Effector CD4-positive, alpha-beta T cell (primary cell): ENCODE data around the gene TMEM108. TPM values are rescaled to one million over a fixed set of nuclear protein-coding genes. Genes with fewer than 3 reads are reported as not detected.
"Not testable (repeated sequence)": the region's sequence is repeated elsewhere in the genome, so short reads cannot be mapped to it uniquely, and the experiment has no call there.

ENCODE experiments used
- DNase-seq: peaks from one replicate; pipeline ENCODE4 v3.0.0-alpha.2; 2020
- total RNA-seq: gene quantifications from one replicate; lab custom pipeline; 2026; lab: John Stamatoyannopoulos, UW

TMEM108 gene
- total RNA-seq = not detected

- DNase-seq = no peak
Measured at GRCh38 chr3:133038089-133038730, at the start of gene TMEM108. TSS of gene TMEM108 (plus strand) at chr3:133038391.

GRCh38 chr3:132995971-132996370 lies 42.2 kb upstream of the TMEM108 start:
- DNase-seq = no peak

- DNase-seq = no peak
Measured at GRCh38 chr3:132997404-132998185, 40.6 kb upstream of the TMEM108 start.

GRCh38 chr3:133005032-133005431 lies 33.2 kb upstream of the TMEM108 start:
- not testable (repeated sequence) for DNase-seq

- no peak for DNase-seq
Measured at GRCh38 chr3:133007601-133008000, 30.6 kb upstream of the TMEM108 start.

GRCh38 chr3:133014325-133014724 lies 23.9 kb upstream of the TMEM108 start:
- DNase-seq = no peak

GRCh38 chr3:133015573-133015972 lies 22.6 kb upstream of the TMEM108 start:
- not testable (repeated sequence) for DNase-seq

- no peak for DNase-seq
Measured at GRCh38 chr3:133016838-133017309, 21.3 kb upstream of the TMEM108 start.

- DNase-seq = no peak
Measured at GRCh38 chr3:133018921-133019320, 19.3 kb upstream of the TMEM108 start.

- DNase-seq = no peak
Measured at GRCh38 chr3:133021206-133021605, 17.0 kb upstream of the TMEM108 start.

GRCh38 chr3:133023362-133023761 lies 14.8 kb upstream of the TMEM108 start:
- no peak for DNase-seq

- DNase-seq = no peak
Measured at GRCh38 chr3:133025546-133025945, 12.6 kb upstream of the TMEM108 start.

GRCh38 chr3:133032301-133032700 lies 5.9 kb upstream of the TMEM108 start:
- DNase-seq = no peak

- DNase-seq = no peak
Measured at GRCh38 chr3:133037436-133037835, 755 bp upstream of the TMEM108 start.

GRCh38 chr3:133038731-133039375 lies 662 bp downstream of the TMEM108 start:
- no peak for DNase-seq

- no peak for DNase-seq
Measured at GRCh38 chr3:133040696-133041523, 2.7 kb downstream of the TMEM108 start.

- DNase-seq = no peak
Measured at GRCh38 chr3:133041524-133041829, 3.3 kb downstream of the TMEM108 start.

- no peak for DNase-seq
Measured at GRCh38 chr3:133042778-133043177, 4.6 kb downstream of the TMEM108 start.

- no peak for DNase-seq
Measured at GRCh38 chr3:133047980-133048379, 9.8 kb downstream of the TMEM108 start.

- no peak for DNase-seq
Measured at GRCh38 chr3:133049491-133049890, 11.3 kb downstream of the TMEM108 start.

GRCh38 chr3:133050891-133051290 lies 12.7 kb downstream of the TMEM108 start:
- DNase-seq = no peak

- no peak for DNase-seq
Measured at GRCh38 chr3:133053532-133053931, 15.3 kb downstream of the TMEM108 start.

- no peak for DNase-seq
Measured at GRCh38 chr3:133054586-133054985, 16.4 kb downstream of the TMEM108 start.
